Measurements from ENCODE around the gene ABI1.

DNA sequence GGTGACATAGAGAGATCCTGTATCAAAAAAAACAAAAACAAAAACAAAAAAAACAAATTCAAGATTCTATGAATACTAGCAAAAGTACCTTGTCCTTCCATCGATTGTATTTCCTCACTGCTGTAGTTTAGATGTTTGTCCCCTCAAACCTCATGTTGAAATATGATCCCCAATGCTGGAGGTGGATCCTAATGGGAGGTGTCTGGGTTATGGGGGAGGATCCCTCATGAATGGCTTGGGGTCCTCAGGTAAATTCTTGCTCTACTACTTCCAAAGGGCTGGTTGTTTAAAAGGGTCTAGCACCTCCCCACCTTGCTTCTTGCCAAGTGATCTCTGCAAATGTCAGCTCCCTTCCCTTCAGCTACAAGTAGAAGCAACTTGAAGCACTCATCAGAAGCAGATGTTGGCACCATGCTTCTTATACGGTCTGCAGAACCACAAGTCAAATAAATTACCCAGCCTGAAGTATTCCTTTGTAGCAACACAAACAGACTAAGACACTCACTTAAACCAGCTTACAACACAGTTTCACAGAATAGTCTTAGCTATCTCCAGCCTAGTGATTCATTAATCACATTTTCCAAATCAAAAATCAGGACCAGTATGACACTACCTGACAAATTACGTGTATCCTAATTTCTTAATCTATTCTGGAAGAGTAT lies 20.7 kb downstream of the ABI1 start:
- TF ChIP-seq, protein P1, sequence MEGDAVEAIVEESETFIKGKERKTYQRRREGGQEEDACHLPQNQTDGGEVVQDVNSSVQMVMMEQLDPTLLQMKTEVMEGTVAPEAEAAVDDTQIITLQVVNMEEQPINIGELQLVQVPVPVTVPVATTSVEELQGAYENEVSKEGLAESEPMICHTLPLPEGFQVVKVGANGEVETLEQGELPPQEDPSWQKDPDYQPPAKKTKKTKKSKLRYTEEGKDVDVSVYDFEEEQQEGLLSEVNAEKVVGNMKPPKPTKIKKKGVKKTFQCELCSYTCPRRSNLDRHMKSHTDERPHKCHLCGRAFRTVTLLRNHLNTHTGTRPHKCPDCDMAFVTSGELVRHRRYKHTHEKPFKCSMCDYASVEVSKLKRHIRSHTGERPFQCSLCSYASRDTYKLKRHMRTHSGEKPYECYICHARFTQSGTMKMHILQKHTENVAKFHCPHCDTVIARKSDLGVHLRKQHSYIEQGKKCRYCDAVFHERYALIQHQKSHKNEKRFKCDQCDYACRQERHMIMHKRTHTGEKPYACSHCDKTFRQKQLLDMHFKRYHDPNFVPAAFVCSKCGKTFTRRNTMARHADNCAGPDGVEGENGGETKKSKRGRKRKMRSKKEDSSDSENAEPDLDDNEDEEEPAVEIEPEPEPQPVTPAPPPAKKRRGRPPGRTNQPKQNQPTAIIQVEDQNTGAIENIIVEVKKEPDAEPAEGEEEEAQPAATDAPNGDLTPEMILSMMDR (tag by site-specific recombination; IDR thresholded peaks at IDR 0.05) = no peak
- TF ChIP-seq ZNF473 (tag by site-specific recombination; IDR thresholded peaks at IDR 0.05) = no peak

Measured in HEK293 (cell line).